ENCODE results near the gene MMAB.

The MMAB gene

GRCh38 chr12:109573029-109573913 lies at the start of gene MMAB, which contains the start of gene MVK:
Gene MMAB, minus strand, starts transcription at chr12:109573504. Its CDS starts 24 bp downstream, at chr12:109573480.
Gene MVK, plus strand, starts transcription at chr12:109573794. Its CDS starts 1,029 bp downstream, at chr12:109574823.
- Histone ChIP-seq H3K36me3 (replicated peaks) (peaks cover 23% of the 10 kb centered on the region), H3K27me3 (replicated peaks) (no peaks in the 10 kb centered on the region), H3K27ac (peak within 1 kb of the TSS; percentile 82), H3K4me3 (ENCODE audit: low read depth, low read length) (peak within 1 kb of the TSS; percentile 87)
- in situ Hi-C loops (cut with HindIII; ENCODE audit: low pct_ligation_motif_present, low sequenced_read_pairs), result no loop called here
- no peak for TF ChIP-seq CTCF (IDR thresholded peaks at IDR 0.05; ENCODE audit: low read depth, low read length, missing control alignments)
- DNase-seq, result peak; percentile 100

- H3K4me3 ChIP-seq (ENCODE audit: low read depth, low read length), result no peak overlapping the region
- peaks cover 2% of the 10 kb centered on the region for H3K27me3 ChIP-seq (replicated peaks)
- no peak for DNase-seq
- no peaks in the 10 kb centered on the region for H3K36me3 ChIP-seq (replicated peaks)
- TF ChIP-seq CTCF (IDR thresholded peaks at IDR 0.05; ENCODE audit: low read depth, low read length, missing control alignments), result no peak
- no peak overlapping the region for H3K27ac ChIP-seq
- in situ Hi-C loops (cut with HindIII; ENCODE audit: low pct_ligation_motif_present, low sequenced_read_pairs), result no loop called here
Observed at GRCh38 chr12:109621901-109622364, 48.6 kb upstream of the MMAB start.

GRCh38 chr12:109621211-109621694 lies 47.9 kb upstream of the MMAB start:
- in situ Hi-C loops (cut with HindIII; ENCODE audit: low pct_ligation_motif_present, low sequenced_read_pairs), result no loop called here
- Histone ChIP-seq H3K4me3 (ENCODE audit: low read depth, low read length) (no peak overlapping the region), H3K27ac (no peak overlapping the region), H3K36me3 (replicated peaks) (no peaks in the 10 kb centered on the region), H3K27me3 (replicated peaks) (peaks cover 5% of the 10 kb centered on the region)
- no peak for TF ChIP-seq CTCF (IDR thresholded peaks at IDR 0.05; ENCODE audit: low read depth, low read length, missing control alignments)
- DNase-seq, result no peak

GRCh38 chr12:109619002-109619604 lies 45.8 kb upstream of the MMAB start:
- Histone ChIP-seq H3K4me3 (ENCODE audit: low read depth, low read length) (no peak overlapping the region), H3K36me3 (replicated peaks) (no peaks in the 10 kb centered on the region), H3K27ac (no peak overlapping the region), H3K27me3 (replicated peaks) (peaks cover 12% of the 10 kb centered on the region)
- no peak for DNase-seq
- in situ Hi-C loops (cut with HindIII; ENCODE audit: low pct_ligation_motif_present, low sequenced_read_pairs), result no loop called here
- TF ChIP-seq CTCF (IDR thresholded peaks at IDR 0.05; ENCODE audit: low read depth, low read length, missing control alignments), result no peak

GRCh38 chr12:109618082-109618481 lies 44.8 kb upstream of the MMAB start:
- no peak for DNase-seq
- peaks cover 12% of the 10 kb centered on the region for H3K27me3 ChIP-seq (replicated peaks)
- H3K36me3 ChIP-seq (replicated peaks), result no peaks in the 10 kb centered on the region
- no peak for TF ChIP-seq CTCF (IDR thresholded peaks at IDR 0.05; ENCODE audit: low read depth, low read length, missing control alignments)
- no peak overlapping the region for H3K4me3 ChIP-seq (ENCODE audit: low read depth, low read length)
- in situ Hi-C loops (cut with HindIII; ENCODE audit: low pct_ligation_motif_present, low sequenced_read_pairs), result no loop called here
- H3K27ac ChIP-seq, result no peak overlapping the region

All from brain microvascular endothelial cell (primary cell).